PFSK-1 (cell line): ENCODE results near the gene TRMT6.

Source experiments
- POLR2AphosphoS5 ChIP-seq: IDR thresholded peaks from 2 replicates; pipeline ENCODE4 v1.6.1; 2012; ENCODE audit warnings: low read depth, mild to moderate bottlenecking, control low read depth, low read length, moderate library complexity
- REST ChIP-seq, 2 experiments: IDR thresholded peaks; 2 replicates each; pipeline versions ENCODE4 v1.6.1 to v1.8.0; 2011 to 2012; ENCODE audit warnings: low read depth in 2 of 2, low read length in 2 of 2, control low read depth in 1 of 2, inconsistent platforms in 1 of 2, mild to moderate bottlenecking in 1 of 2, moderate library complexity in 1 of 2; ENCODE audit not compliant: insufficient read depth in 1 of 2
- TAF1 ChIP-seq: IDR thresholded peaks from 2 replicates; pipeline ENCODE4 v1.6.1; 2012; ENCODE audit warnings: low read length, control low read depth, borderline replicate concordance; ENCODE audit not compliant: insufficient read depth

GRCh38 chr20:5968462-5968861, 18.1 kb upstream of the TRMT6 start:
- no peak for TF ChIP-seq POLR2AphosphoS5
- TF ChIP-seq TAF1, result no peak
- TF ChIP-seq REST (IDR thresholded peaks at IDR 0.05; ENCODE audit: insufficient read depth in 1 of 2, low read depth in 2 of 2, low read length in 2 of 2), result no peak
